RPMI7951 (cell line): ENCODE data around the gene EGFL7. TPM values are rescaled to one million over a fixed set of nuclear protein-coding genes. Genes with fewer than 3 reads are reported as not detected.

Experiments used
- DNase-seq: peaks from one replicate; pipeline ENCODE4 v3.0.0-alpha.2; 2012; ENCODE audit warnings: low read depth
- total RNA-seq: library from RNA; depleted of rRNA; stranded (reverse); fragments of >200 nt; shearing (Covaris generic); gene quantifications from 2 replicates; pipeline ENCODE4 v1.2.3, GENCODE V29; 2014

EGFL7 gene
- total RNA-seq, 1 experiment from 2014 or later: 1.6 TPM

- DNase-seq: peak; percentile 70
Measured at GRCh38 chr9:136644343-136644592, 18.4 kb upstream of the EGFL7 start.

DNA sequence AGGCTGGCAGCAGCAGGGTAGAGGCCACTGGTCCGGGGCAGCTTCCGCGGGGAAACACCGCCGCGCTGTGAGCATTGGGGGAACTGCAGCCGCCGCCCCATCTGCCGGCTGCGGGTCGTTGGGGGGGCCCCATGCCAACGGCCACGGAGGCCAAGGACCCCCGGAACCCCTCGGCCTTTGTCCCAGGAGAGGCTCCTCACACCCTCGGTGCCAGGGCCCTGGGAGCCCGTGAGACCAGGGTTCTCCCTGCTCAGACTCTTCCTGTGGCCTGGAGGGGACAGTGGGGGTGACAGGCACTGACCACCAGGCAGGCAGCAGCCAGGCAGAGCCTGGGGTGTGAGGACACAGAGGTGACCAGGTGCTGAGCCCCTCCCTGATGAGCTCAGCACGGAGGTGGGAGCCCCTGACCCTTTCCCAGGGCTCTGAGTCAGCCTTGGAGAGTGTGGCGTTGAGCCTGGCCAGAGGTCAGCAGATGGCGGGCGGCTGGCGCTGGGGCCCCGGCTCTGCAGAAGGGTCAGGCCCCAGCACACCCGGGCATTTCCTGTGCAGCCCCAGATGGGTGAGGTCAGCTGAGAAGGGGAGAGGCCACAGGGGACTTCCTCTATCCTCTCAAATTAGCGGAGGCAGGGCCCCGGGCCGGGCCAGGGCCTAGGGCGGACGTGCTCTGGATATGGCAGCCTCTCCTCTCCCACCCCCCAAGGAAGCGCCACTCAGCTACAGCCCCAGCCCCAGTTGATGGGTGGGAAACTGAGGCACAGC lies 17.9 kb upstream of the EGFL7 start:
- DNase-seq: peak; percentile 37

GRCh38 chr9:136645352-136645902 lies 17.3 kb upstream of the EGFL7 start:
- DNase-seq: no peak

- DNase-seq: no peak
Measured at GRCh38 chr9:136645903-136646754, 16.6 kb upstream of the EGFL7 start.

DNA sequence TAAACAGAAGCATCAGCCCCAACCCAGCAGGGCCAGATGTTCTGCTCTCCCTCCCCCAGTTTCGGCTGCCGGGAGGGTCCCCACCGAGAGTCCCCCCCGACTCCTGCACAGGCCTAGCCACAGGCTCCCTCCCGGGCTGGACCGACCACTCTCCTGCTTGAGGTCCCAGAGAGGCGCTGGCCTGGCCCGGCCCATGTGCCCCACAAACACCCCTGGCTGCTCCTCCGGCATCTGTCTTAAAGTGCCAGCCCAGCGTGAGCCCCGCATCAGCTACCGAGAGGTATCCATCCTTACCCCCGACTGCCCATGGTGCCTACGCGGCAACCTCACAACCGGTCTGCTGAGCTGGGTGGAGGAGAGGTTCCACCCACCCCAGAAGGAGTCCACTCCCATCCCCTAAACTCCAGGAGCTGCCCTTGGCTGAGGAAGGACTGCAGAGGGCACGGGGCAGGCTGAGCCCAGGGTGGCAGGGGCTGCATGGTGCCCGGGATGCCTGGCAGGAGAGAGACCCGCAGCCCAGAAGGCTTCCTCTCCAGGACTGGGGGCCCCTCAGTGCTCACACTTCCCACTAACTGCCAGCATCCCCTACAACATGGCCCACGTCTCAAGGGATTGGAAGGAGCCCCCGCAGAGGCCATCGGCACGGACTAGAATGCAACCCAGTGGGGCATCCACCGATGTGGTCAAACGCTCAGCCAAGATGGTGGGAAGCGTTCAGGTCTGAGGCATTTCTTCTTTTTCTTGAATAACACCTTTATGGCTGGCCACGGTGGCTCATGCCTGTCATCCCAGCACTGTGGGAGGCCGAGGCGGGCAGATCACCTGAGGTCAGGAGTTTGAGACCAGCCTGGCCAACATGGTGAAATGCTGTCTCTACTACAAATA lies 15.6 kb upstream of the EGFL7 start:
- DNase-seq: no peak

DNA sequence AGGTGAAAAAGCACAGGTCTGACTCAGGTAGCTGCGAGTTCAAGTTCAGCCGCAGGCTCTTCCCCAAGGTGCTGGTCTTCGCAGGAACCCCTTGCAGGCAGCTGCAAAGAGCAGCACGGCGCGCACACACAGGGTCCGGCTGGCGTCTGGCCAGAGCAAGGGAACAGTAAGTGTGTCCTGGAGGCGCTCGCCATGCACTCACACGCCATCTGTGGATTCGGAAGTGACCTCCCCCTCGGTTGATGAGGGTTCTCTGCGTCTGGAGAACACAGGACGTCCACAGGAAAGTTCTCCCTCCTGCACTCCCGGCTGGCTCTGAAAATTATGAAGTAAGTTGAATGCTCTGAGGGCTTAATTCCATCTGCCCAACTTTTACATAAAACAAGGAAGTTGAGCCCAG lies 14.0 kb upstream of the EGFL7 start:
- DNase-seq: peak; percentile 41

DNA sequence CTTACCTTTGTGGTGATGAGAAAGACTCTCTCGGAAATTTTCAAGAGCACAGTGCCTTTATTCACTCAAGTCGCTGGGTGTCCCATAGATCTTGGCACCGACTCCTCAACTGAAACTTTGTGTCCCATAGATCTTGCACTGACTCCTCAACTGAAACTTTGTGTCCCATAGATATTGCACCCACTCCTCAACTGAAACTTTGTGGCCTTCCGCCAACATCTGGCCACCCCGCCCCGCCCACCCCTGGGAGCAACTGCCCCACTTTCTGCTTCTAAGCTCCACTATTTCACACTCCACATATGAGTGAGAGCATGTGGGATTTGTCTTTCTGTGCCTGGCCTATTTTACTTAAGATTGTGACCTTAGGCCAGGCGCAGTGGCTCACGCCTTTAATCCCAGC lies 12.7 kb upstream of the EGFL7 start:
- no peak for DNase-seq

DNA sequence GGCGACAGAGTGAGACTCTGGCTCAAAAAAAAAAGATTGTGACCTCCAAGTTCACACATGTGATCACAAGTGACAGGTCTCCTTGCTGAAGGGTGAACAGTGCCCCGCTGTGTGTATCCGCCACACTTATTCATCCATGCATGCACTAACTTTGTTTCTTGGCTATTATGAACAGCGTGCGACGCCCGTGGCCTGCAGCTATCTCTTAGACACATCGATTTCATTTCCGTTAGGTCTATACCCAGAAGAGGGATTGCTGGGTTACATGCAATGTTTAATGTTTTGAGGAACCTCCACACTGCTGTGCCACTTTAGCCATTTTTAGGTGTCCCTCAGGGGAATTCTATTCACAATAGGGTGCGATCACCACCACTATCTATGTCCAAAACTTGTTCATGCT lies 12.1 kb upstream of the EGFL7 start:
- DNase-seq: no peak

- no peak for DNase-seq
Measured at GRCh38 chr9:136651860-136652259, 10.9 kb upstream of the EGFL7 start.

DNA sequence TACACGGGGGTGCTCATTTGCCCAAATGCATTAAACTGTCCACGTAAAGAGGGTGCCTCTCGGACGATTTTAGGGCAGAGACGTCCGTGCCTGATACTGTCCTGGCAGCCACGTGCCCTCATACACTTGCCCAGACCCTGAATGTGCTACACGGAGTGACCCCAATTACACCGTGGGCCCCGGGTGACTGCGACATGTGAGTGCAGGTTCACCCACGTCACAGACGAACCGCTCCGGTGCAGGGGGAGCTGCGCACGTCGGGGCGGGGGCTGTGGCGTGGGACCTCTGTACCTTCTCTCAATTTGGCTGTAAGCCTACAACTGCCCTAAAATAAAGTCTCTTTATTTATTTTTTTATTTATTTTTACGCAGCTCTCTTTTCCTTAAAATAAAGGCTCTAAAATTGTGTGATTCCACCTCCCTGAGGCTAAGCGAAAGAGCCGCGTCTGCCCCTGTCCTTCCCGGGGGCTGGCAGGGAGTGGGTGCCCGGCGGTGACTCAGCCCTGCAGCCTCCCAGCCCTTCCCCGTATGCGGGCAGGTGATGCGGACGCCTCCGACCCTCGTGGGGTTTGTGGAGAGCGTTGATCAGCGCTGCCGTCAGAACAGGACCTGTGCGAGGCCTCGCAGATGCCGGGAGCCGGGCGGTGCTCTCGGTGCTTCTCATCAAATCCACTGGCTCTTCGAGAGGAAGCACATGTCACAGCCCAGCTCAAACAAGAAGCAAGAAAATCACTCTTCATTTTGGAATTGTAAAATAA lies 9.2 kb upstream of the EGFL7 start:
- DNase-seq: no peak

- DNase-seq: no peak
Measured at GRCh38 chr9:136654820-136655535, 7.7 kb upstream of the EGFL7 start.

DNA sequence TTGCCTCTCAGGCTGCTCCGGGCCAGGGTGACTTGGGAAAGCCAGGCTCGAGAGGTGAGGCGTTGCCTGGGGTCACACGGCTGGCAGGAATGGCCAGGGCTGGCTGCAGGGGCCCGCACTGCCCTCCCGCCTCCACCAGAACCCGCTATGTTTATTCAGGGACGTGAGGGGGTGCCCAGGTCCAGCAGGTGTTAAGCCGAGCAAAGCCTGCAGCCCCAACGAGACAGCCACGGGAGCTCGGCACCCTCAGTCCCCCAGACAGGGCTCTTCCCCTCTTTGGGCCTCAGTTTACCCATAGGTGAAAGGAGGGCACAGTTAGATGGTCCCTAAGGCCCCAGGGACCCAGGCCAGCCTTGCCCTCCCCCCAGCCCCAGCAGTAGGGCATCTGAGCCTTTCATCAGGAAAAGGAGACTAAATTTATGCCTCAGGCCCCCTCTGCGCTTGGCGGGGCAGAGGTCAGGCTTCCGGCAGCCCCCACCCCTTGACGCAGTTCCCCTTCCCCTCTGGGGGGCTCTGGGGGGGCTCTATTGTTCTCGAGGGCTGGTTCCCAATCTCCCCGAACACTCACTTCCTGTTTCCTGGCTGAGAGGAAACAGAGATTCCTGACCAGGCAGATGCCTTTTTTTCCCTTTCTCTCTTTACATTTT lies 7.1 kb upstream of the EGFL7 start:
- no peak for DNase-seq

- no peak for DNase-seq
Measured at GRCh38 chr9:136656183-136656738, 6.5 kb upstream of the EGFL7 start.

- no peak for DNase-seq
Measured at GRCh38 chr9:136656795-136657611, 5.7 kb upstream of the EGFL7 start.

DNA sequence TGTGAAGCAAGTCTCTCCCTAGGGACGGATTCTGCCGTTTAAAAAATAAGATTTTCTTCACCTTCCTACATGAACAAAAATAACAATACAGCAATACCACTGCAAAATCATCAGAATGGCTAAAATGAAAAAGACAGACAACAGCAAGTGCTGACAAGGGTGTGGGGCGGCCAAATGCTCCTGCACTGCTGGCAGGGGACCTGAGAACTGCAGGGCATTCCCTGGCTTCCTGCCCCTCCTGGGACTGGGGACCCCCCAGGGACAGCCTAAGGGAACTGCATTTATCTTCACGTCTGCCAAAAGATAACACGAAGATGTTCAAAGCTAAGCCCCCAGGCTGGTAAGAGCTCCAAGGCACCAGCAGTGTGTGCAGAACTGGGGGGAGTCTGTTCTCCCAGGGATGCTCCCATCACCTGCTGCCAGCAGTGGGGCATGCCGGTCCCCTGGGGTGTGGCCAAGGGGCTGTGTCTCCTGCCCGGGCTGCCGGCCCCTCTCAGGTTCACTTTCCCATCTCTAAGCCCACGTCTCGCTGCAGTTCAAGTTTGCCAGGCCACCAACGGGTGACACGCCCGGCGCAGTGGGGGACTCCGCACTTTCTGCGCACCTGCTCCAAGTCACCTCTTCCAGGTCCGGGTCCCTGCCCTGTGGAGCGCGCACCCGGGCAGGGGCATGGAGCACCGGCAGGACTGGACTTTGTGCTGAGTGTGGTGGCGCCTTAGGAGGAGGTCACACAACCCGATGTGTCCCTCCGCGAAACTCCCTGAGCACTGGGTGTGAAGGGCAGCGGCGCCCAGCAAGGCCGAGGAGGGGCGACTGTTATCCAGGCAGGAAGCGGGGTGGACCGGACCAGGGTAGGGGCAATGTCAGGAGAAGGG lies 4.5 kb upstream of the EGFL7 start:
- no peak for DNase-seq

DNA sequence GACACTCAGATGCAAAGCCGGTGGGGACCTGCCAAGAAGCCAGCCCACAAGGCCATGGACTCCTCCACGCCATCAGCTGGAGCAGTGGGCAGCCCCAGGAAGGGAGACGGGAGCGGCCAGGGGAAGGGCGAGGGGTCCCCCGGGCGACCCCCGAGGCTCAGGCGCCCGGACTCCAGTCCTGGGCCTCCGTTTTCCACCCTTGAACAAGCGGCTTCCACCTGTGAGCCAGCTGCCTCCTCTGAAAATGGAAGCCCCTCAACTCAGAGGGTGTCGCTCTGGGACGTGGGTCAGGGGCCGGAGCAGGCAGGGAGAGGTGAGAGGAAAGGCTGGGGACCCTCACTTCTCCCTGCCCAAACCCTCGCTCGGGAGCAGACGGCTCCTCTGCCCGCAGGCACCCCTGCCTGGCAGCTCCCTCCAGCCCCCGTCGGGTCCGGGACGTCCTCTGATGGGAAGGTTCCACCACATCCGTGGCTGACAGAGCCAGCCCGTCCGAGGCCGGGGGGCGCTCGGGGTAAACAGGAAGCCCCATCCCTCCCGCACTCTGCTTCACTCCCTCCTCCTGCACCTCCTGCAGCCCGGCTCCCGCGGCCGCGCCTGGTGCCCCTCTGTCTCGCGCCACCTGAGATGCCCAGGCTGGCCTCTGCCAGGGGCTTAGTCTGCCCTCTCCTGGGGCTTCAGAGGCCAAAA lies 3.7 kb upstream of the EGFL7 start:
- no peak for DNase-seq
